Activated CD4-positive, alpha-beta T cell treated with anti-CD3 and anti-CD28 coated beads, Interleukin-2, amount 10 ng/mL, durations not matched to agents 7 days and 5 days (primary cell): Measurements from ENCODE around the gene CDC25B. TPM values are rescaled to one million over a fixed set of nuclear protein-coding genes. Genes with fewer than 3 reads are reported as not detected.
"Not testable (repeated sequence)": the region's sequence is repeated elsewhere in the genome, so short reads cannot be mapped to it uniquely, and the experiment has no call there.

Experiments
- CTCF ChIA-PET: fragments of 350-600 bp; sonication (Branson Sonifier 250); formaldehyde crosslinking; loops from one replicate; lab custom pipeline; 2021; ENCODE audit warnings: antibody characterized with exemption; lab: Charles Lee
- POLR2A ChIA-PET: fragments of 350-600 bp; sonication (Branson Sonifier 250); formaldehyde crosslinking; loops from one replicate; lab custom pipeline; 2021; ENCODE audit warnings: antibody characterized with exemption; lab: Charles Lee
- DNase-seq: peaks from one replicate; pipeline ENCODE4 v3.0.0-alpha.2; 2020
- H3K27ac Mint-ChIP-seq: one replicate; pipeline ENCODE4 v1.8.0; 2021; ENCODE audit warnings: mild to moderate bottlenecking, moderate library complexity, mixed read lengths
- H3K27me3 Mint-ChIP-seq: one replicate; pipeline ENCODE4 v1.8.0; 2021; ENCODE audit warnings: mixed read lengths
- H3K36me3 Mint-ChIP-seq: one replicate; pipeline ENCODE4 v1.8.0; 2021; ENCODE audit warnings: low read depth, mixed read lengths
- H3K4me1 Mint-ChIP-seq: one replicate; pipeline ENCODE4 v1.8.0; 2021; ENCODE audit warnings: mixed read lengths
- H3K4me3 Mint-ChIP-seq: one replicate; pipeline ENCODE4 v1.8.0; 2021; ENCODE audit warnings: mild to moderate bottlenecking, moderate library complexity, mixed read lengths
- H3K9me3 Mint-ChIP-seq: one replicate; pipeline ENCODE4 v1.8.0; 2021; ENCODE audit warnings: mixed read lengths
- total RNA-seq, 2 experiments: library from RNA; stranded (reverse); gene quantifications; one replicate each; pipeline ENCODE4 v1.2.3, GENCODE V29; 2021

The CDC25B gene
- total RNA-seq, 2 experiments from 2014 or later = 403 to 429 TPM

GRCh38 chr20:3825526-3825925 lies 29.4 kb downstream of the CDC25B start:
- POLR2A ChIA-PET = no interaction called here
- peaks cover 22% of the 10 kb centered on the region for H3K36me3 Mint-ChIP-seq
- no peaks in the 10 kb centered on the region for H3K27me3 Mint-ChIP-seq
- H3K4me3 Mint-ChIP-seq = no peak overlapping the region
- no peak for DNase-seq
- no peak overlapping the region for H3K27ac Mint-ChIP-seq
- CTCF ChIA-PET = interaction anchor here (1.5 kb wide), 1 partner anchor 25 kb away, joined by 4 read pairs; no protein-coding TSS in a partner anchor
- H3K9me3 Mint-ChIP-seq = no peaks in the 10 kb centered on the region
- H3K4me1 Mint-ChIP-seq = peaks cover 11% of the 10 kb centered on the region

GRCh38 chr20:3826420-3826819 lies 30.3 kb downstream of the CDC25B start:
- H3K4me3 Mint-ChIP-seq = no peak overlapping the region
- peak overlapping the region; percentile 42 for H3K27ac Mint-ChIP-seq
- ChIA-PET POLR2A (no interaction called here), CTCF (interaction anchor here (0.8 to 1.5 kb wide), 6 partner anchors 8 to 259 kb away, joined by 3 read pairs; no protein-coding TSS in a partner anchor)
- H3K9me3 Mint-ChIP-seq = no peaks in the 10 kb centered on the region
- peaks cover 22% of the 10 kb centered on the region for H3K36me3 Mint-ChIP-seq
- H3K4me1 Mint-ChIP-seq = peaks cover 8% of the 10 kb centered on the region
- H3K27me3 Mint-ChIP-seq = no peaks in the 10 kb centered on the region
- DNase-seq = no peak

- ChIA-PET CTCF (interaction anchor here (0.7 to 1.2 kb wide), 3 partner anchors 8 to 306 kb away, joined by 3 to 4 read pairs (median 4); partner anchors contain the start of genes AP5S1 and CENPB), POLR2A (no interaction called here)
- peaks cover 16% of the 10 kb centered on the region for H3K36me3 Mint-ChIP-seq
These were observed 32.7 kb downstream of the CDC25B start for GRCh38 chr20:3828798-3829197.

GRCh38 chr20:3829891-3830290 lies 33.8 kb downstream of the CDC25B start:
- DNase-seq, H3K4me1 Mint-ChIP-seq, POLR2A ChIA-PET, H3K9me3 Mint-ChIP-seq, H3K27me3 Mint-ChIP-seq, H3K4me3 Mint-ChIP-seq, H3K27ac Mint-ChIP-seq: not testable (repeated sequence)
- CTCF ChIA-PET = interaction anchor here (1.0 to 1.1 kb wide), 2 partner anchors 16 to 44 kb away, joined by 4 read pairs; partner anchors contain the start of gene CENPB
- peaks cover 11% of the 10 kb centered on the region for H3K36me3 Mint-ChIP-seq

More at GRCh38 chr20:3828798-3829197, 32.7 kb downstream of the CDC25B start:
- no peak for DNase-seq
- no peak overlapping the region for H3K27ac Mint-ChIP-seq
- H3K4me1 Mint-ChIP-seq = no peaks in the 10 kb centered on the region
- H3K9me3 Mint-ChIP-seq = no peaks in the 10 kb centered on the region
- H3K4me3 Mint-ChIP-seq = no peak overlapping the region
- H3K27me3 Mint-ChIP-seq = no peaks in the 10 kb centered on the region

GRCh38 chr20:3836132-3836531 lies 40.0 kb downstream of the CDC25B start:
- Mint-ChIP-seq H3K36me3 (no peaks in the 10 kb centered on the region), H3K9me3 (no peaks in the 10 kb centered on the region), H3K4me3 (no peak overlapping the region), H3K27ac (no peak overlapping the region), H3K4me1 (peaks cover 21% of the 10 kb centered on the region), H3K27me3 (no peaks in the 10 kb centered on the region)
- DNase-seq = no peak
- ChIA-PET CTCF (interaction anchor here (0.7 to 2.1 kb wide), 3 partner anchors 12 to 22 kb away, joined by 3 to 8 read pairs (median 3); partner anchors contain the start of gene AP5S1), POLR2A (no interaction called here)

- H3K4me3 Mint-ChIP-seq = no peak overlapping the region
These were observed 43.2 kb downstream of the CDC25B start for GRCh38 chr20:3839328-3839727.

GRCh38 chr20:3840201-3840600 lies 44.1 kb downstream of the CDC25B start:
- DNase-seq, H3K9me3 Mint-ChIP-seq, H3K27ac Mint-ChIP-seq, POLR2A ChIA-PET, H3K4me3 Mint-ChIP-seq, H3K36me3 Mint-ChIP-seq, H3K27me3 Mint-ChIP-seq: not testable (repeated sequence)
- peaks cover 23% of the 10 kb centered on the region for H3K4me1 Mint-ChIP-seq
- CTCF ChIA-PET = interaction anchor here (0.9 to 1.1 kb wide), 2 partner anchors 14 to 20 kb away, joined by 3 read pairs; partner anchors contain the start of gene AP5S1

More at GRCh38 chr20:3839328-3839727, 43.2 kb downstream of the CDC25B start:
- ChIA-PET POLR2A (interaction anchor here (0.6 kb wide), 1 partner anchor 10 kb away, joined by 7 read pairs; no protein-coding TSS in a partner anchor), CTCF (interaction anchor here (0.6 to 1.3 kb wide), 5 partner anchors 13 to 53 kb away, joined by 3 read pairs; no protein-coding TSS in a partner anchor)
- Mint-ChIP-seq H3K27ac (peak overlapping the region; percentile 71), H3K36me3 (no peaks in the 10 kb centered on the region), H3K9me3 (no peaks in the 10 kb centered on the region), H3K27me3 (no peaks in the 10 kb centered on the region), H3K4me1 (peaks cover 21% of the 10 kb centered on the region)
- DNase-seq = peak; percentile 22

- H3K27ac Mint-ChIP-seq = no peak overlapping the region
These were observed 46.3 kb downstream of the CDC25B start for GRCh38 chr20:3842348-3842930.

GRCh38 chr20:3843490-3843889 lies 47.4 kb downstream of the CDC25B start:
- H3K36me3 Mint-ChIP-seq = peaks cover 5% of the 10 kb centered on the region
- H3K27me3 Mint-ChIP-seq = no peaks in the 10 kb centered on the region
- no peak overlapping the region for H3K27ac Mint-ChIP-seq
- CTCF ChIA-PET = interaction anchor here (0.9 to 1.3 kb wide), 5 partner anchors 9 to 76 kb away, joined by 3 to 6 read pairs (median 3); partner anchors contain the start of genes ADISSP, AP5S1 and CENPB
- no peak for DNase-seq
- H3K4me3 Mint-ChIP-seq = no peak overlapping the region
- POLR2A ChIA-PET = no interaction called here
- H3K9me3 Mint-ChIP-seq = no peaks in the 10 kb centered on the region
- peaks cover 41% of the 10 kb centered on the region for H3K4me1 Mint-ChIP-seq

More at GRCh38 chr20:3842348-3842930, 46.3 kb downstream of the CDC25B start:
- ChIA-PET POLR2A (no interaction called here), CTCF (interaction anchor here (0.6 to 0.9 kb wide), 2 partner anchors 10 to 22 kb away, joined by 3 to 4 read pairs; partner anchors contain the start of gene AP5S1)
- H3K27me3 Mint-ChIP-seq = no peaks in the 10 kb centered on the region
- H3K4me3 Mint-ChIP-seq = no peak overlapping the region
- no peaks in the 10 kb centered on the region for H3K9me3 Mint-ChIP-seq
- no peak for DNase-seq
- H3K36me3 Mint-ChIP-seq = peaks cover 2% of the 10 kb centered on the region
- H3K4me1 Mint-ChIP-seq = peaks cover 33% of the 10 kb centered on the region

GRCh38 chr20:3843990-3844619 lies 48.0 kb downstream of the CDC25B start:
- H3K9me3 Mint-ChIP-seq, H3K4me3 Mint-ChIP-seq, H3K27ac Mint-ChIP-seq, POLR2A ChIA-PET, DNase-seq, H3K36me3 Mint-ChIP-seq, H3K27me3 Mint-ChIP-seq: not testable (repeated sequence)
- peaks cover 41% of the 10 kb centered on the region for H3K4me1 Mint-ChIP-seq
- CTCF ChIA-PET = interaction anchor here (1.0 to 1.3 kb wide), 7 partner anchors 10 to 75 kb away, joined by 3 to 6 read pairs (median 4); partner anchors contain the start of genes AP5S1 and CENPB

- Mint-ChIP-seq H3K36me3 (peaks cover 7% of the 10 kb centered on the region), H3K27ac (peak overlapping the region; percentile 89), H3K27me3 (no peaks in the 10 kb centered on the region), H3K4me3 (peak overlapping the region; percentile 88), H3K9me3 (no peaks in the 10 kb centered on the region), H3K4me1 (peaks cover 32% of the 10 kb centered on the region)
- ChIA-PET CTCF (interaction anchor here (1.9 kb wide), 1 partner anchor 59 kb away, joined by 8 read pairs; the partner anchor contains the start of gene CENPB), POLR2A (no interaction called here)
- DNase-seq = no peak
These were observed 50.2 kb downstream of the CDC25B start for GRCh38 chr20:3846378-3846739.

- POLR2A ChIA-PET = no interaction called here
These were observed 50.8 kb downstream of the CDC25B start, which contains the start of gene MAVS for GRCh38 chr20:3846740-3847428. Gene MAVS (plus strand): TSS chr20:3846834. CDS start chr20:3854625, 7,791 bp downstream.

More at GRCh38 chr20:3846740-3847428, 50.8 kb downstream of the CDC25B start, which contains the start of gene MAVS:
- Mint-ChIP-seq H3K27ac (peak within 1 kb of the TSS; percentile 89), H3K9me3 (no peaks in the 10 kb centered on the region), H3K36me3 (peaks cover 7% of the 10 kb centered on the region), H3K4me1 (peaks cover 32% of the 10 kb centered on the region), H3K27me3 (no peaks in the 10 kb centered on the region), H3K4me3 (peak within 1 kb of the TSS; percentile 88)
- DNase-seq = peak; percentile 86
- CTCF ChIA-PET = interaction anchor here (1.9 kb wide), 1 partner anchor 60 kb away, joined by 8 read pairs; the partner anchor contains the start of gene CENPB
